DMS 273 treated with DMSO at 0.1 percent for 48 hours (cell line): Measurements from ENCODE around the gene CRIP2.

ENCODE experiments used
- DNase-seq: peaks from one replicate; lab custom pipeline; 2025; lab: John Stamatoyannopoulos, UW

The CRIP2 gene

DNA sequence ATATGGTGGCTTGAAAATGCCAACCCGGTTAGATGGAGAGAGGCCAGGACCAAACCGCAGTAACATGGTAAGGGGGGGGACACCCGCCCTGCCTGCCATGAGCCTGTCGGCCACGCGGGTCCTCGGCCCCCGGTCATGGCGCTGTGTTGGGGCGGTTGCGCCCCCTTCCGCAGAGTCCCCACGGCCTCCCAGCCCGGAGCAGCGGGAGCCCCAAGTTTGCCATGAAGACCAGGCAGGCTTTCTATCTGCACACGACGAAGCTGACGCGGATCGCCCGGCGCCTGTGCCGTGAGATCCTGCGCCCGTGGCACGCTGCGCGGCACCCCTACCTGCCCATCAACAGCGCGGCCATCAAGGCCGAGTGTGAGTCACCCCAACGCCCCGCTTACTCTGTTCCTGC, 10.1 kb upstream of the CRIP2 start:
- no peak for DNase-seq

DNA sequence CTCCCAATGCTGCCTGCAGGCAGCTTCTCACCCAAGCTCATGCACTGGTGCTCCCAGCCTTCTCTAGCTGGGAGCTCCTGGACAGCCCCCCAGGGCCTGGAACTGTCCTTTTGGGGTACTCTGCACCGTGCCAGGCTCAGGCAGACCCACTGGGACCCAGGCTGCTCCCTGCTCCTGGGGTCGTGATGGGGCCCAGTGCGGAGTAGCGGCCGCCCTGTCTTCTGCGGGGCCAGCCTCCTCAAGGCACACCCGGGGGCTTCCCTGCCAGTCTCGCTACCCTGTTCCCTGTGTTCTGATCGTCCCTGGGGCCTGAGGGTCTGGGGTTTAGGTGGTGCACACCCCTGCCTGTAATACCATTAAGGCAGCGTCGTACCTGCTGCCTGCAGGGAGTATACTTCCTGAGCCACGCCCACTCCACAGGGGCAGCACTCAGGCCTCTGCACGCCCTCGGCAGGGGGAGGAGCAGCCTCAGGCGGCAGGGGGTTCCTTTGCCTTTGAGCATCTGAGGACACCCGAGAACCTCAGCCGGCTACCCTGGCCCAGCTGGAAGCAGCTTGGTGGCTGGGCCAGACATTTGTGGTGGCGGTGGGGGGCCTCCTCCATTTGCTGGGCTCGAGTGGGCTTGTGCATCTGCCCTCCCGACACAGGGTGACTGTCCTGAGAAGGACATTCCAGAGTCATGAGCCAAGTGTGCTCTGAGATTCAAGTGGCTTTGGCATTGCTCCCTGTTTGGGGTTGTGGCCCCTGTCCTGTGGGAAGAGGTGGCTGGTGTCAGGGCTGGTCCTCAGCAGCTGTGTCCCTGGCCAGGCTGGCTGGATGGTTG, 9.2 kb upstream of the CRIP2 start:
- DNase-seq, result no peak

GRCh38 chr14:105466531-105467248, 7.9 kb upstream of the CRIP2 start:
- no peak for DNase-seq

DNA sequence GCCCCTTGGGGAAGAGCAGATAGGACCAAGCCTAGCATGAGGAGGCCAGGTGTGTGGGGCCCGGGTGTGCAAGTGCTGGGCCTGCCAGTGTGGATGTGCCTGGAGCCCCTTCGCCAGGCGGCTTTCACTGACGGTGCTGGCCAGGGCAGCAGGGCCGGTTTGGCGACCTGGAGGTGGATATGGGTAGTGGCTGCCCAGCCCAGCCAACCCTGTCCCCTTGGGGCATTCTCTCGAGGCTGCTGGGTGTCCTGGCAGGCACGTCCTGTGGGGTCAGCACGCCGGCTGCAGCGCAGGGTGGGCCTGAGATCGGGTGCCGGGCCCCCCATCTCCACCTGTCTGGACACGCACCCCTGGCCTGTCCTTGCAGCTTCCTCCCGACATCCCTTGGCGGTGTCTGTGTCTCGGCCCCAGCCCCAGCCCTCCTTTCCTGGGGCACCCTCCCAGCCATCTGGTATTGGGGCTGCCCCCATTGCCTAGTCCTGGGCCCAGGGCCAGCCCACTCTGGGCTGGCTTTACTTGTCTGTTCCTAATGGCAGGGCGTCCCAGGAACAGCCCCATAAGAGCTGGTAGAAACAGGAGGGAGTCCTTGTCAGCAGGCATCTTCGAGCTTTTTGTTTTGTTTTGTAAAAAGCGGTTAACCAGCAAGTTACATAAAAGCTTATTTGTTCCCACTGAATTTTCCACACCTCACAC, 7.2 kb upstream of the CRIP2 start:
- DNase-seq, result no peak

GRCh38 chr14:105467942-105468471, 6.6 kb upstream of the CRIP2 start:
- no peak for DNase-seq

DNA sequence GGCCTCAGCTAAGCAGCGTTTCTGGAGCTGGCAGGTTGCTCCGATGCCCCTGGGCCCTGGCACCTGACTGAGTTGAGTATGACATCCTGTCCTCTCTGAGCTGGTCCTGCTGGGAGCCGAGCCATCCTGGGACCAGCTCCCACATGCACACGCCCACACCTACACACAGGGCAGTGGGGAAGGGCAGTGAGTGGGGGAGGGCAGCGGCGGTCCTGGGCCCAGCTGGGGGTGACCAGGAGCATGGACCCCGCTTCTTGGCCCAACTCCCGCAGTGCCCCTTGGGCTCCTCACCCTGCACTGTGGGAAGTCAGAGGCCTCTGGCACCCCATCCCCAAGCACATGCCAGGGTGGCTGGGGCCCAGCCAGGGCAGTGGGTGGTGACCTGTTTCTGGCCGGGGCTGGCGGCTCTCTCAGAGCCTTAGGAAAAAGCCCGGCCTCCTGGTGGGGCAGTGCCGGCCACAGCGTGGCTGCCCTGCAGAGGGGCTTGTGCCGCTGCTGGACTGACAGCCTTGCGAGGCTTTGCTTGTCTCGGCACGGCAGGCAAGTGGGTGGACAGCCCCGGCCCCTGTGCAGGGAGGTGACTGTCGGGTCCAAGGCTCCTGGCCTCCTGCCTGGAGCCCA, 5.9 kb upstream of the CRIP2 start:
- no peak for DNase-seq

- DNase-seq, result no peak
These were observed 4.9 kb upstream of the CRIP2 start for GRCh38 chr14:105469456-105470349.

DNA sequence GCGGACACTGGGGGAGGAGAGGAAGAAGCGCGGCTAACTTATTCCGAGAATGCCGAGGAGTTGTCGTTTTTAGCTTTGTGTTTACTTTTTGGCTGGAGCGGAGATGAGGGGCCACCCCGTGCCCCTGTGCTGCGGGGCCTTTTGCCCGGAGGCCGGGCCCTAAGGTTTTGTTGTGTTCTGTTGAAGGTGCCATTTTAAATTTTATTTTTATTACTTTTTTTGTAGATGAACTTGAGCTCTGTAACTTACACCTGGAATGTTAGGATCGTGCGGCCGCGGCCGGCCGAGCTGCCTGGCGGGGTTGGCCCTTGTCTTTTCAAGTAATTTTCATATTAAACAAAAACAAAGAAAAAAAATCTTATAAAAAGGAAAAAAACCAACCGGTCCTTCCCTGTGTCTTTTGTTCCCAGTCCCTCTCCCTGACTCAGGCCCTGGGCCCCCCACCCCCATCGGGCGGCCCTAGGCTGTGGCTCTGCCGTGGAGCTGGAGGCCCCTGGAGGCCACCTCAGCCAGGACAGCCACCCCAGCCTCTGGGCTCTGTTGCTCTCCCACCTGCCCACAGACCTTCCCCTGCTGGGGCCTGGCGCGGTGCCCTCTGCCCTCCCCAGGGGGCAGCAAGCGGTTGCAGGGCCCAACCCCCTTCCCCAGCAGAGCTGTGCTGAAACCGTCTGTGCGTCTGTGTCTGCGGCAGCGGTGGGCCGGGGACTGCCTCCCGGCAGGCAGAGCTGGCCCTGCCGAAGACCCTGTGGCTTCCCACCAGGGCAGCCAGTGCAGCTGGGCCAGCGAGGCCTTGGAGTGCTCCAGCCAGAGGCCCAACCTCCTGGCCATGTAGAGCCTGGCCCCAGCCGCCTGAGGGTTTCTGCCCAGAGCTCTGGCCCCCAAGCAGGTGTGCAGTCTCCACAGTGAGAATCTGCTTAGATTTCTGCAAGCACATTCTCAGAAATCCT, 4.0 kb upstream of the CRIP2 start:
- no peak for DNase-seq

- no peak for DNase-seq
These were observed 3.3 kb upstream of the CRIP2 start for GRCh38 chr14:105471297-105471821.

DNA sequence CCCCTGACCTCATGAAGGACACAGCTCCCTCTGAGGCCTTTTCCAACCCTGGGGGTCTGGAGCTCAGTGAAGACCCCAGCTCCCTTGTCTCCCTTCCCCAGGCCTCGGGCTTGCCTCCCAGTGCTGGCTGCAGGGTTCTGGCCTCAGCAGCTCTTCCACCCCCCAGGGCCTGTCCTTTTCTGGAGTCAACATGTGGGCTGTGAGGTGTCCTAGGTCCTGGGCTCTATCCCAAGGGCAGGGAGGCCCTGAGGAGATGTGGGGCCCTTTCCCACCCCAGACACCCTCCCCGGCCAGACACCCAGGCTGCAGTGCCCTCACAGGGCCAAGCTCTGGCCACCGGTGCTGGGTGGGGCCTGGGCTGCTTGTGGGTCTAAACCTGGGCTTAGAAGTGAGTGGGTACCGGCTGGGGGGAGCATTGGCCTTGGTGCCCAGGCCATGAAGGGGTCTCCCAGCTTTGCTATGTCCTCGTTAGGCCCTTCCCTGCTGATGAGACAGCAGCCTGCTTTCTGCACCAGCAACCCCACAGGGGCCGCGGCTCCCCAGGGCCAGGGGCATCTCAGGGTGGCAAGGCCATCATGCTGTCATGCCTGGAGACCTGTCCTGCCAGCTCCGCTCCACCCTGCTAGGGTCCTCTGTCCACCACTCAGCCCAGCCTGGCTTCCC, 2.7 kb upstream of the CRIP2 start:
- no peak for DNase-seq

DNA sequence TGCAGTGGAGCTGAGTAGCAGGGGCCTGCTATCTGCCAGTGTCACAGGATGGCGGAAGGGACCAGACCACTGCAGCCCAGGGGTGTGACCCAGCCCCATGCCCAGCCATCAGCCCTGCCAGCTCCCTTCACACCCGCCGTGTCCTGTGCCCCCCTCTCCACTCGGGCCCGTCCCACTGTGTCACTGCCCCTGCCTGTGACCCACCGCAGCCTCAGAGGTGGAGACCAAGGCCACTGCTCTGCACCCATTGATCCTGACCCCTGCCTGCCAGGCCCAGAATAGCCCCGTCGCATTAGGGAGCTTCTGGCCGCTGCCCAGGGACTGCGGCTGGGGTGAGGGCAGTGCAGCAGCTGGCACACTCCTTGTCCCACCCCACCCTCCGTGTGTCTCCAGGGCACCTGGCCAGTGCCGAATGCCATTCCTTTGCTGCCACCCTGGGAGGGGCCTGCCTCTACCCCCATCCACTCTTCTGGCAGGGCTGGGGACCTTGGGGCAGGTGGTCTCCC, 2.1 kb upstream of the CRIP2 start:
- peak; percentile 43 for DNase-seq

- DNase-seq, result peak; percentile 43
These were observed 1.5 kb upstream of the CRIP2 start for GRCh38 chr14:105473033-105473676.

GRCh38 chr14:105473677-105474482, 741 bp upstream of the CRIP2 start:
- DNase-seq, result peak; percentile 76

- no peak for DNase-seq
These were observed 862 bp downstream of the CRIP2 start for GRCh38 chr14:105475269-105476096.

- DNase-seq, result no peak
These were observed 1.6 kb downstream of the CRIP2 start for GRCh38 chr14:105476097-105476830.
